Measurements from ENCODE around the gene KRTAP4-3.
"Not testable (repeated sequence)": the region's sequence is repeated elsewhere in the genome, so short reads cannot be mapped to it uniquely, and the experiment has no call there.

Gene KRTAP4-3

GRCh38 chr17:41118721-41119120 lies 49.3 kb downstream of the KRTAP4-3 start:
- no peak for TF ChIP-seq Cebpa-rat (IDR thresholded peaks at IDR 0.05)
- Histone ChIP-seq H3K4me1 (peaks cover 38% of the 10 kb centered on the region), H3K9me3 (peaks cover 34% of the 10 kb centered on the region), H3K36me3 (no peaks in the 10 kb centered on the region), H3K27me3 (no peaks in the 10 kb centered on the region), H3K4me3 (no peak overlapping the region), H3K9ac (no peak overlapping the region), H3K27ac (no peak overlapping the region), H3K4me2 (no peak overlapping the region), H4K20me1 (no peaks in the 10 kb centered on the region)

DNA sequence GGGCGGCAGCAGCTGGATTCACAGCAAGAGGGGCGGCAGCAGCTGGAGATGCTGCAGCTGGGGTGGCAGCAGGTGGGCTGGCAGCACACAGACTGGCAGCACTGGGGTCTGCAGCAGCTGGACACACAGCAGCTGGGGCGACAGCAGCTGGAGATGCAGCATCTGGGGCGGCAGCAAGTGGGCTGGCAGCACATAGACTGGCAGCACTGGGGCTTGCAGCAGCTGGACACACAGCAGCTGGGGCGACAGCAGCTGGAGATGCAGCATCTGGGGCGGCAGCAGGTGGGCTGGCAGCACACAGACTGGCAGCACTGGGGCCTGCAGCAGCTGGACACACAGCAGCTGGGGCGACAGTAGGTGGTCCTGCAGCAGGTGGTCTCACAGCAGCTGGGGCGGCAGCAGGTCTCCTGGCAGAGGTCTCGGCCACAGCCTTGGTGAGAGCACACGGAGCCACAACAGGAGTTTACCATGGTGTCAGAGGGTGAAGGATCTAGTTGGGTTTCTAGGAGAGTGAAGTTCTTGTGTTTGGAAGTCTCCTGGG lies 50.1 kb downstream of the KRTAP4-3 start, which contains the start of gene KRTAP4-11:
TSS of gene KRTAP4-11 (minus strand) at position 528 of the 541 bp plus-strand sequence. CDS start at position 470, 58 bp downstream.
- Histone ChIP-seq H3K4me1 (peaks cover 31% of the 10 kb centered on the region), H3K9me3 (peaks cover 34% of the 10 kb centered on the region), H3K27ac (peak within 1 kb of the TSS; percentile 38; the same call in 1 of the 2 replicates)
- H3K27me3 ChIP-seq, H3K4me2 ChIP-seq, H3K36me3 ChIP-seq, H4K20me1 ChIP-seq, H3K9ac ChIP-seq, H3K4me3 ChIP-seq: not testable (repeated sequence)

All from BLaER1 (cell line).